ENCODE data around the gene CNTN5.

Gene CNTN5

GRCh38 chr11:99534812-99535211, 514.1 kb downstream of the CNTN5 start:
- DNase-seq = no peak

- DNase-seq = no peak
Observed at GRCh38 chr11:99535406-99535805, 514.7 kb downstream of the CNTN5 start.

GRCh38 chr11:99535819-99536218, 515.1 kb downstream of the CNTN5 start:
- DNase-seq = no peak

GRCh38 chr11:99537681-99538080, 516.9 kb downstream of the CNTN5 start:
- no peak for DNase-seq

GRCh38 chr11:99545616-99546015, 524.9 kb downstream of the CNTN5 start:
- no peak for DNase-seq

GRCh38 chr11:99548264-99548663, 527.5 kb downstream of the CNTN5 start:
- no peak for DNase-seq

- no peak for DNase-seq
Observed at GRCh38 chr11:99554232-99554903, 533.6 kb downstream of the CNTN5 start.

GRCh38 chr11:99555486-99555885, 534.7 kb downstream of the CNTN5 start:
- no peak for DNase-seq

- DNase-seq = no peak
Observed at GRCh38 chr11:99565333-99565732, 544.6 kb downstream of the CNTN5 start.

GRCh38 chr11:99567334-99567956, 546.7 kb downstream of the CNTN5 start:
- DNase-seq = no peak

- DNase-seq = no peak
Observed at GRCh38 chr11:99568808-99569207, 548.1 kb downstream of the CNTN5 start.

GRCh38 chr11:99571094-99571493, 550.3 kb downstream of the CNTN5 start:
- DNase-seq = no peak

- no peak for DNase-seq
Observed at GRCh38 chr11:99584830-99585229, 564.1 kb downstream of the CNTN5 start.

GRCh38 chr11:99585606-99586005, 564.9 kb downstream of the CNTN5 start:
- no peak for DNase-seq

GRCh38 chr11:99589771-99590170, 569.0 kb downstream of the CNTN5 start:
- DNase-seq = no peak

GRCh38 chr11:99592266-99592665, 571.5 kb downstream of the CNTN5 start:
- DNase-seq = no peak

GRCh38 chr11:99593197-99593596, 572.4 kb downstream of the CNTN5 start:
- no peak for DNase-seq

- DNase-seq = no peak
Observed at GRCh38 chr11:99601179-99601578, 580.4 kb downstream of the CNTN5 start.

- no peak for DNase-seq
Observed at GRCh38 chr11:99614352-99614751, 593.6 kb downstream of the CNTN5 start.

- no peak for DNase-seq
Observed at GRCh38 chr11:99630629-99631028, 609.9 kb downstream of the CNTN5 start.

- no peak for DNase-seq
Observed at GRCh38 chr11:99631618-99632017, 610.9 kb downstream of the CNTN5 start.

GRCh38 chr11:99632969-99633368, 612.2 kb downstream of the CNTN5 start:
- DNase-seq = no peak

GRCh38 chr11:99634581-99634980, 613.8 kb downstream of the CNTN5 start:
- DNase-seq = no peak

- DNase-seq = no peak
Observed at GRCh38 chr11:99638073-99638553, 617.4 kb downstream of the CNTN5 start.

- no peak for DNase-seq
Observed at GRCh38 chr11:99640671-99641070, 619.9 kb downstream of the CNTN5 start.
